ENCODE data around the gene MEGF9. TPM values are rescaled to one million over a fixed set of nuclear protein-coding genes. Genes with fewer than 3 reads are reported as not detected.

Gene MEGF9
- total RNA-seq, 1 experiment from 2014 or later = 12.2 TPM

GRCh38 chr9:120676767-120677402, 37.4 kb downstream of the MEGF9 start:
- POLR2A ChIA-PET (ENCODE audit: low non-redundant PET) = no interaction called here
- Histone ChIP-seq H3K4me1 (ENCODE audit: insufficient read depth, low read length, poor library complexity, severe bottlenecking) (no peaks in the 10 kb centered on the region), H3K9me3 (ENCODE audit: low read depth, low read length, poor library complexity, severe bottlenecking) (no peaks in the 10 kb centered on the region), H3K4me3 (ENCODE audit: low read depth, low read length, poor library complexity, severe bottlenecking) (no peak overlapping the region), H3K27me3 (replicated peaks; ENCODE audit: insufficient read depth, low read depth, low read length, poor library complexity) (no peaks in the 10 kb centered on the region), H3K27ac (ENCODE audit: low read depth, low read length, poor library complexity, severe bottlenecking) (no peak overlapping the region), H3K36me3 (ENCODE audit: insufficient read depth, low read length, poor library complexity, severe bottlenecking) (no peaks in the 10 kb centered on the region)
- intact Hi-C loops (cut with micrococcal nuclease; ENCODE audit: unreplicated experiment) = no loop called here
- BruUV-seq (replicated peaks) = no TSS peak
- TF ChIP-seq EZH2 (IDR thresholded peaks at IDR 0.05; ENCODE audit: borderline replicate concordance, low read depth, low read length, poor library complexity, severe bottlenecking) = no peak
- no peak for TF ChIP-seq CTCF (conservative IDR thresholded peaks at IDR 0.05; ENCODE audit: low read depth, low read length)
- no peak for DNase-seq (ENCODE audit: low spot score)
- CTCF ChIA-PET = no interaction called here

GRCh38 chr9:120668399-120668798, 45.9 kb downstream of the MEGF9 start:
- peaks cover 35% of the 10 kb centered on the region for H3K4me1 ChIP-seq (ENCODE audit: insufficient read depth, low read length, poor library complexity, severe bottlenecking)
- intact Hi-C loops (cut with micrococcal nuclease; ENCODE audit: unreplicated experiment) = no loop called here
- no peaks in the 10 kb centered on the region for H3K27me3 ChIP-seq (replicated peaks; ENCODE audit: insufficient read depth, low read depth, low read length, poor library complexity)
- no peak overlapping the region for H3K4me3 ChIP-seq (ENCODE audit: low read depth, low read length, poor library complexity, severe bottlenecking)
- peaks cover 7% of the 10 kb centered on the region for H3K9me3 ChIP-seq (ENCODE audit: low read depth, low read length, poor library complexity, severe bottlenecking)
- no peak for DNase-seq (ENCODE audit: low spot score)
- CTCF ChIA-PET = no interaction called here
- no peak overlapping the region for H3K27ac ChIP-seq (ENCODE audit: low read depth, low read length, poor library complexity, severe bottlenecking)
- H3K36me3 ChIP-seq (ENCODE audit: insufficient read depth, low read length, poor library complexity, severe bottlenecking) = no peaks in the 10 kb centered on the region
- POLR2A ChIA-PET (ENCODE audit: low non-redundant PET) = no interaction called here
- TF ChIP-seq CTCF (conservative IDR thresholded peaks at IDR 0.05; ENCODE audit: low read depth, low read length) (no peak), EZH2 (IDR thresholded peaks at IDR 0.05; ENCODE audit: borderline replicate concordance, low read depth, low read length, poor library complexity, severe bottlenecking) (no peak)
- no TSS peak for BruUV-seq (replicated peaks)

- no peaks in the 10 kb centered on the region for H3K27me3 ChIP-seq (replicated peaks; ENCODE audit: insufficient read depth, low read depth, low read length, poor library complexity)
- intact Hi-C loops (cut with micrococcal nuclease; ENCODE audit: unreplicated experiment) = no loop called here
- ChIA-PET POLR2A (ENCODE audit: low non-redundant PET) (no interaction called here), CTCF (no interaction called here)
- no peak for TF ChIP-seq EZH2 (IDR thresholded peaks at IDR 0.05; ENCODE audit: borderline replicate concordance, low read depth, low read length, poor library complexity, severe bottlenecking)
- no peak for TF ChIP-seq CTCF (conservative IDR thresholded peaks at IDR 0.05; ENCODE audit: low read depth, low read length)
- no peak overlapping the region for H3K27ac ChIP-seq (ENCODE audit: low read depth, low read length, poor library complexity, severe bottlenecking)
- no peaks in the 10 kb centered on the region for H3K36me3 ChIP-seq (ENCODE audit: insufficient read depth, low read length, poor library complexity, severe bottlenecking)
- H3K4me3 ChIP-seq (ENCODE audit: low read depth, low read length, poor library complexity, severe bottlenecking) = no peak overlapping the region
- H3K9me3 ChIP-seq (ENCODE audit: low read depth, low read length, poor library complexity, severe bottlenecking) = peaks cover 7% of the 10 kb centered on the region
- peaks cover 46% of the 10 kb centered on the region for H3K4me1 ChIP-seq (ENCODE audit: insufficient read depth, low read length, poor library complexity, severe bottlenecking)
- BruUV-seq (replicated peaks) = no TSS peak
- no peak for DNase-seq (ENCODE audit: low spot score)
Observed at GRCh38 chr9:120663950-120664349, 50.3 kb downstream of the MEGF9 start.
